Measurements from ENCODE around the gene HRH2.
A peak's percentile ranks its signal among the peaks of the same experiment; 100 is the strongest.
"Not testable (repeated sequence)": the region's sequence is repeated elsewhere in the genome, so short reads cannot be mapped to it uniquely, and the experiment has no call there.

The HRH2 gene

GRCh38 chr5:175701797-175702196 is 43.9 kb downstream of the HRH2 start:
- in situ Hi-C loops (cut with MboI; ENCODE audit: low pct_unique_long_range_greater_than_20kb, low sequenced_read_pairs) = no loop called here
- DNase-seq = no peak

DNA sequence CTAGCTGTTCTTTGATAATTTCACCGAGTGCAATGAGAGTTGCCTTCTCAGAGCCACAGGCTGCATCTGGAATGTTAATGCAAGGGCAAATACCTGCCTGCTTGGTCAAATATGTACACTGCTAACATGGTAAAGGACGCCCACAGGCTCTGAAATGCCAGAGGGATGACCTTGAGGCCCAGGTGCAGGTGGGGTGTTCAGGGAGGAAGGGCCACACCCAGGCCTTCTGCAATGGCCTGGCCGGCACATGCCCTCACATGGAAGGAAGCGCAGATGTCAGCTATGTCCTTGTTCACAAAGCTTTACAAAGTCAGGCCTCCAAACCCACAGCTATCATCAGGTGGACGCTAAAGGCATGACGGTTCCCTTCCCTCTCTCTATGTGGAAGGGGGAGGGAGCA is 48.6 kb downstream of the HRH2 start:
- DNase-seq = no peak
- in situ Hi-C loops (cut with MboI; ENCODE audit: low pct_unique_long_range_greater_than_20kb, low sequenced_read_pairs) = no loop called here

DNA sequence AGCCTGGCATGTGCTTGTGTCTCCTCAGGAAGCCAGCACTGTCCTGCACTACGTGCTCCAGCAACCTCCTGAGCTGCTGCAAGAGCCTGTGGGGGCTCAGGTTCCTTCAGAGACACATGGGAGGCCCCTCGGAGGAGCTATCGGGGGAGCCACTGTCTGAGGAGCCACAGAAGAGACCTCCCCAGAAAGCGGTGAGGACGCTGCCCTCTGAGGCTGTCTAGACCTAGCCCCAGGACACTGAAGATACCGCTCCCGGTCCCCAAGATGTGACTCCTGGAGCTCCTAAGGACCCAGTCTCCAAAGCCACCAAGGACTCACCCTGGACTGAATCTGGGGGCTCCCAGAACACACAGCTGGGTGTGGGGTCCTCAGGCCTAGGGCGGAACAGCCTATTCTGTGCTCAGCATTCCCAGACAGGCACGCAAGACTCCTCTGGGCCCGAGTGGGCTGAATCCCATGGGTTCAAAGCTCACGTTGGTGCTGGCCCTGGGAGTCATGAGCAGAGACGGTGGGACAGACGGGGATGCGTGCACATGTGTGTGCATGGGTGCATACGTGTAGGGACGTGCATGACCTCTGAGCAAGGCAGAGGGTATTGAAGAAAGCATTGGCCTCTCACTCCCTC is 50.0 kb downstream of the HRH2 start:
- in situ Hi-C loops (cut with MboI; ENCODE audit: low pct_unique_long_range_greater_than_20kb, low sequenced_read_pairs) = no loop called here

DNA sequence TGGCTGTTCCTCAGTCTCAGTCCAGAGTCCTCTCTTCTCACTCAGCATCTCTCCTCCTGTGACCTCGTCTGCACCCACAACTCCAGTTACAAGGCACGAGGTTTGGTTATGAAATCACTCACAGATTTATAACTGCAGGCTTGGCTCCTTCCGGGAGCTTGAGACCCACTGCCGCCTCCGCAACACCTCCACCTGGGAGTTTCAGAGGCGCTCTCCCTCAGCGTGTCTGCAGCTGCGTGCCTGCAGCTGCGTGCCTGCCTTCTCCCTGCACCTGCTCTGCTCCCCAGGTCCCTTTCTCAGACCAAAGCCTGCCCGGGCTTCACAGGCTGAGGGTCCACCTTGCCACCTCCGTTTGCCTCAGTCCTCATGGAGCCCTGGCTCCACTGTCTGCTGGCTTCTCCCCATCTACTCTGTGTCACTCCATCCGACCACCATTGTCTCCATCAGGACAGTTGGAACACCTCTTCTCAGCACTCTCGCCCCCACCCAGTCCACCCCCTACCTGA is 51.5 kb downstream of the HRH2 start:
- in situ Hi-C loops (cut with MboI; ENCODE audit: low pct_unique_long_range_greater_than_20kb, low sequenced_read_pairs) = no loop called here
- DNase-seq = no peak

More for the DNA sequence above, 50.0 kb downstream of the HRH2 start:
- no peak for DNase-seq

- in situ Hi-C loops (cut with MboI; ENCODE audit: low pct_unique_long_range_greater_than_20kb, low sequenced_read_pairs) = loop anchor here (10.0 kb wide), 1 partner anchor 176 kb away; no protein-coding TSS in a partner anchor
Measured at GRCh38 chr5:175710326-175710725, 52.5 kb downstream of the HRH2 start.

DNA sequence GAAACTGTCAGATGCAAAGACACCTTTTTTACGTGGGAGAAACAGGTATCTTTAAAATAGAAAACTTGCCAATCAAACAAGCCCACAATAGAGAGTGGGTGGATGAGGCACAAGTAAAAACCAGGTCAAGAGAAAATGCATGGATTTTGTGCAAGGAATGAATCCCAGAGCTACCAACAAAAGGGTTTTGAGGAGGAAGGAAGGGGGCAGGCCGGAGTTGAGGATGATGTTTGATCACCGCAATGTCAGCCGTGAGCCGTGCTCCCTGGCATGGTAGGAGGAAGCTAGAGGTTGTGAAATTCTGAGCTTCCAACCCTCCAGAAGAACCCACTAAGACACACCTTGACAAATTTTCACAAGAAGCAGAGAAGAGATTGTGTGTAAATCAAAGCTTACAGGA is 53.2 kb downstream of the HRH2 start:
- in situ Hi-C loops (cut with MboI; ENCODE audit: low pct_unique_long_range_greater_than_20kb, low sequenced_read_pairs) = loop anchor here (10.0 kb wide), 1 partner anchor 176 kb away; no protein-coding TSS in a partner anchor

More at GRCh38 chr5:175710326-175710725, 52.5 kb downstream of the HRH2 start:
- DNase-seq = no peak

GRCh38 chr5:175711472-175712312 is 53.8 kb downstream of the HRH2 start:
- in situ Hi-C loops (cut with MboI; ENCODE audit: low pct_unique_long_range_greater_than_20kb, low sequenced_read_pairs) = loop anchor here (10.0 kb wide), 1 partner anchor 177 kb away; no protein-coding TSS in a partner anchor
- DNase-seq = no peak

More for the DNA sequence above, 53.2 kb downstream of the HRH2 start:
- no peak for DNase-seq

DNA sequence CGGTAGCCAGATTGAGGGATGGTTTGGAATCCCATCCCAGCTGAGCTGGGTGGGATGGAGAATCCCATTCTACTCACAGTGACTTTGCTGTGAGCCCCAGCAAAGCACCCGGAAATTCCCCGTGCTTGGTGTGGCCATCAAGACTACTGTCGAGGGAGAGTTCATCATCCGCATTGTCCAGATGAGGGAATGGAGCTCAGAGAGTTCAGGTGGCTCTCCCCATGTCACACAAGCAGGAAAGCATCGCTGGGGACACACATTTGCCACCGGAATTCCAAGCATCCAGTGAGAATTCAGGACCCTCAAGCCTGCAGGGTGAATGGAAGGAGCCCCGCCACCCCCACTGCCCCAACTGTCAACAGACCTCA is 54.4 kb downstream of the HRH2 start:
- in situ Hi-C loops (cut with MboI; ENCODE audit: low pct_unique_long_range_greater_than_20kb, low sequenced_read_pairs) = loop anchor here (10.0 kb wide), 1 partner anchor 177 kb away; no protein-coding TSS in a partner anchor
- no peak for DNase-seq

- DNase-seq = no peak
- in situ Hi-C loops (cut with MboI; ENCODE audit: low pct_unique_long_range_greater_than_20kb, low sequenced_read_pairs) = loop anchor here (10.0 kb wide), 1 partner anchor 178 kb away; no protein-coding TSS in a partner anchor
Measured at GRCh38 chr5:175712681-175713085, 54.8 kb downstream of the HRH2 start.

DNA sequence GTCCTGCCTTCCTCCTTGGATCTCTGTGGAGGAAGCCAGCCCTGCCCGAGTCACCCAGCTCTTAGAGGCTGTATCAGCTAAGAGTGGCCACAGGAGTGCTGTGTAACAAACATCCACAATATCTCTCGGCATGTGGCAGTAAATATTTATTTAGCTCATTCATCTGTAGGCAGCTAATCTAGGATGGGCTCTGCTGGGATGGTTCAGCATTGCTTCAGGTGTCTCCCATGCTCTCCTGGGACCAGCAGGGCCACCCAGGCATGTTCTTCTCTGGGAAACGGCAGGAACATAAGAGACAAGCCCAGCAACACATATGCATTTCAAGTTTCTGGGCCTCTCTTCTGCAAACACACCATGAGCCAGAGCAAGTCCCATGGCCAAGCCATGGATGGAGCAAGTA is 56.1 kb downstream of the HRH2 start:
- DNase-seq = no peak
- in situ Hi-C loops (cut with MboI; ENCODE audit: low pct_unique_long_range_greater_than_20kb, low sequenced_read_pairs) = loop anchor here (10.0 kb wide), 1 partner anchor 179 kb away; no protein-coding TSS in a partner anchor

DNA sequence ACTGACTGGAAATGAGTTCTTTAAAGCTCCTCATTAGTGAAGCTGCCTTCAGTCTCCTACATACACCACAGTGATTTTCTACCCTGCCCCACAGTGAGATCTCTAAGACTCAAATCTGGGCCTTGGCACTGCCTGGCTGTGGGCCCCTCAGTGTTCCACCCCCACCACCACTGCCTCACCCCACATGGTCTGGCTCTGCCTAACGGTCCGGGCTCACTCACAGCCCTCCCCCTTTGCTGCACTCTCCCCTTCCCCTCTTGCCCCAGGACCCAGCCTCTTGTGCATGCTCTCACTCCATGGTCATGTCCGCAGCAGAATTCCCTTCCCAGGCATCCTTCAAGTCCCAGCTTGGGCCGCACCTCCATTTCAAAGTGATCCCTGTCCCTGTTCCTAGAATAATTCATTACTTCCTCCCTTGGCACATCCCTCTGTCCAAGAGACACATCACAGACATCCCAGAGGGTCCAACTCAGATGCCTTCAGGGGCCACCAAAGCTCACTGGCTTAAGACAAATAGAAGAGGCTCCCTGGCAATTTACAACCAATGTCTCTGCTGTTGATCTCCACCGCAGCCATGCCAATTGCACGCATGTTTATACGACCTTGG is 56.7 kb downstream of the HRH2 start:
- in situ Hi-C loops (cut with MboI; ENCODE audit: low pct_unique_long_range_greater_than_20kb, low sequenced_read_pairs) = loop anchor here (10.0 kb wide), 1 partner anchor 180 kb away; no protein-coding TSS in a partner anchor

DNA sequence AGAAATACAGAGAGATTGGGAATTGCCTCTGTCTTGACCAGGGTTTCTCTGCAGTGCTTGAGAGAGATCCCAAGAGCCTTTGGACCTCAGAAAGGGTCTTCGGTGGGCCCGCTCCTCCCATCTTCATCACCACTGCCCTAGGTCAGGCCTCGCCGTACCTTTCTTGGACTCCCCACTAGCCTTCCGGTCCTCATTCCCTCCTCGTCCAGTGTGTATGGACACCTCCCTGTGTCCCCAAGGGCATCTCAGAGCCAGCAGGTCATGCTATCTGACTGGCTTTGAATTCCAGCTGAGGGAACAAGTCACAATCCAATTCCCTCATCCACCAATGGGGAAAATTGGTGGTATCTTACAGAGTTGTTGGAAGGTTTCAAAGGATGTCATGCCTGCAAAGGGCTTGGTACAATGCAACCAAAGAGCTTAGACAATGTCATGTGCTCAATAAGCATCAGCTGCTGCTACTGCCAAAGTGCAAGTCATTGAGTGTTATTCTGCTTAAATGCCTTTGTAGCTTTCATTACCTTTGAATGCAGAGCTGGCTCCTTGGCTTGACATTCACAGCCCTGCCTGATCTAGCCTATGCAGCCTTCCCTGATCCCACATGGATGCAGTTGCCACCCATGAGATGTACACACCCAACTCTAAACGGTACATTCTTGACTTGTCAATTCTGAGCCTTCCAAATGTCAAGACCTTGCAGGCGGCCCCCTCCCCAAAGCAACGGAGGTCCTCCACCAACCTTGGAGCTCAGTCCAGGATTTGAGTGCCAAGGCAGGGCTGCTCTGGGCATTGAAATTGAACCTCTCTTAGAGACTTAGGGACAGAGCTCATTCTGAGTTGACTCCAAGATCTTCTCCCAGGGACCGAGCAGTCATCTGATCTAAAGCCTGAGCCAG is 58.0 kb downstream of the HRH2 start:
- DNase-seq = no peak
- in situ Hi-C loops (cut with MboI; ENCODE audit: low pct_unique_long_range_greater_than_20kb, low sequenced_read_pairs) = loop anchor here (10.0 kb wide), 1 partner anchor 181 kb away; no protein-coding TSS in a partner anchor

More for the DNA sequence above, 56.7 kb downstream of the HRH2 start:
- DNase-seq = no peak

GRCh38 chr5:175717837-175718236 is 60.0 kb downstream of the HRH2 start:
- in situ Hi-C loops (cut with MboI; ENCODE audit: low pct_unique_long_range_greater_than_20kb, low sequenced_read_pairs) = loop anchor here (10.0 kb wide), 1 partner anchor 183 kb away; no protein-coding TSS in a partner anchor
- DNase-seq = no peak

DNA sequence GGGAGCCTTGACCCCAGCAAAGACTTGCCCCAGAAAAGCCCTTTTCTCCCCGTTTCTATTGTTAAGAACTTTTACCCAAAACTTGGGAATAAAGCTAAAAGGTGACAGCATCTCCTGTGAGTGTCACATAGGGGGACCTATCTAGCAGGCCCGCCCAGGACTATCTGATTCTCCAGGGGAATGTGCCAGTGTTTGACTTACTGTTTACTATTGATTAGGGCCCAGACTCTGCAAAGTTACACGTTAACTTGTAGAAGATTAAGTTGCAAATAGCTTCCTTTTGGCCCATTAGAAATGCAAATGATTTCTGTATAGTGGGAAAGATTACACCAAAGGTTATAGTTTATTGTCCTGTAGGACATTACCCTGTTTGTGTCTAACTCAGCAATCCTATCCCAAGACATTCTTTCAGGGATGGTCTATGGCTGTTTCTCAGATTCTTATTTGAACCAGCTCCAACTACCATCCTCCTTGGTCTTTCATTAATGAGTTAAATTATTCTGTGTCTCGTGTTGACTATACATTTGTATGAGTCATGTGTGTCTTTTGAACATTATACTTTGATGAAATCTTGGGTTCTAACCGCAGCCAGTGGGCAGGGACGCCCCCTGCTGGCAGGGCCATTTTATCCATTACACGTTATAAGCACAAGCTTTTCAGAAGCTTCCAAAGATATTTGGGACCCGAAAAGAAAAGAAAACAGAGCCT is 60.7 kb downstream of the HRH2 start:
- DNase-seq = peak; percentile 66
- in situ Hi-C loops (cut with MboI; ENCODE audit: low pct_unique_long_range_greater_than_20kb, low sequenced_read_pairs) = loop anchor here (10.0 kb wide), 1 partner anchor 184 kb away; no protein-coding TSS in a partner anchor

DNA sequence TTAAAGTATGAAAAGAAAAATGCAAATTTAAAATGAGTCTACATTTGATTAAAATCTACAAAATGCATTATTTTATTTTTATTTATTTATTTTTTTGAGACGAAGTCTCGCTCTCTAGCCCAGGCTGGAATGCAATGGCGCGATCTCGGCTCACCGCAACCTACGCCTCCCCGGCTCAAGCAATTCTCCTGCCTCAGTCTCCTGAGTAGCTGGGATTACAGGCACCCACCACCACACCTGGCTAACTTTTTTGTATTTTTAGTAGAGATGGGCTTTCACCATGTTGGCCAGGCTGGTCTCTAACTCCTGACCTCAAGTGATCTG is 61.2 kb downstream of the HRH2 start:
- not testable (repeated sequence) for DNase-seq
- in situ Hi-C loops (cut with MboI; ENCODE audit: low pct_unique_long_range_greater_than_20kb, low sequenced_read_pairs) = loop anchor here (10.0 kb wide), 1 partner anchor 184 kb away; no protein-coding TSS in a partner anchor

- DNase-seq = no peak
- in situ Hi-C loops (cut with MboI; ENCODE audit: low pct_unique_long_range_greater_than_20kb, low sequenced_read_pairs) = no loop called here
Measured at GRCh38 chr5:175724314-175725275, 66.7 kb downstream of the HRH2 start.

- DNase-seq = no peak
- in situ Hi-C loops (cut with MboI; ENCODE audit: low pct_unique_long_range_greater_than_20kb, low sequenced_read_pairs) = no loop called here
Measured at GRCh38 chr5:175728316-175728715, 70.4 kb downstream of the HRH2 start.

Data from KBM-7 (cell line).